ENCODE results near the gene BEX5. TPM values are rescaled to one million over a fixed set of nuclear protein-coding genes. Genes with fewer than 3 reads are reported as not detected.
"Not testable (repeated sequence)": the region's sequence is repeated elsewhere in the genome, so short reads cannot be mapped to it uniquely, and the experiment has no call there.

The BEX5 gene
- total and polyA plus RNA-seq, 2 of the 8 experiments (the other 6 are each of a cell fraction or from before 2014, with no cell fraction given): 0.15 to 9.9 TPM

GRCh38 chrX:102140876-102141275 lies 14.9 kb downstream of the BEX5 start:
- H3K27me3 ChIP-seq (replicated peaks in 1 of 4; ENCODE audit: control insufficient read depth in 3 of 4, extremely low read depth in 1 of 4, insufficient read depth in 3 of 4, low read length in 3 of 4); H3K9ac ChIP-seq (replicated peaks in 1 of 4; ENCODE audit: extremely low read depth in 1 of 4, low read depth in 3 of 4, low read length in 3 of 4); H3K23me2 ChIP-seq (ENCODE audit: low read depth, low read length); H3K79me1 ChIP-seq (ENCODE audit: low read depth, low read length); H3K4me3 ChIP-seq (ENCODE audit: extremely low read depth in 1 of 4, insufficient read depth in 2 of 4, low read depth in 3 of 4, low read length in 4 of 4); H3K18ac ChIP-seq (ENCODE audit: extremely low read depth, low read length); CTCF ChIA-PET (ENCODE audit: partially characterized antibody); H3K4me1 ChIP-seq (replicated peaks in 1 of 4; ENCODE audit: control insufficient read depth in 3 of 4, insufficient read depth in 4 of 4, low read length in 3 of 4); H2BK15ac ChIP-seq (ENCODE audit: low read length); H3K4me2 ChIP-seq (ENCODE audit: insufficient read depth in 1 of 2, low read depth in 2 of 2, low read length in 2 of 2); H3K36me3 ChIP-seq (ENCODE audit: control insufficient read depth in 2 of 4, insufficient read depth in 4 of 4, low read length in 3 of 4); H3K56ac ChIP-seq (replicated peaks; ENCODE audit: insufficient read length, low read depth, low read length); H4K5ac ChIP-seq (ENCODE audit: insufficient read length, low read depth, low read length); H2BK5ac ChIP-seq (ENCODE audit: low read depth, low read length); H3K27ac ChIP-seq (ENCODE audit: low read depth, low read length); H3K4ac ChIP-seq (replicated peaks; ENCODE audit: insufficient read length, low read depth, low read length); H3K23ac ChIP-seq (ENCODE audit: insufficient read length); FAIRE-seq; H2AK5ac ChIP-seq (ENCODE audit: low read depth, low read length); POLR2A ChIA-PET (ENCODE audit: partially characterized antibody); DNase-seq (ENCODE audit: low read depth in 1 of 2, low spot score in 2 of 2); H4K8ac ChIP-seq (ENCODE audit: extremely low read depth, insufficient read depth, low read length); H3K14ac ChIP-seq (ENCODE audit: insufficient read length); H2BK120ac ChIP-seq (replicated peaks; ENCODE audit: low read depth, low read length); H4K91ac ChIP-seq (replicated peaks; ENCODE audit: insufficient read length, low read length); H3K79me2 ChIP-seq (ENCODE audit: control insufficient read depth in 1 of 2, insufficient read depth in 2 of 2, low read length in 2 of 2); H2AFZ ChIP-seq (ENCODE audit: low read length); H2BK12ac ChIP-seq (ENCODE audit: low read depth, low read length); H4K20me1 ChIP-seq (replicated peaks in 1 of 2; ENCODE audit: control insufficient read depth in 1 of 2, insufficient read depth in 2 of 2, low read length in 2 of 2); H2BK20ac ChIP-seq (ENCODE audit: low read length): not testable (repeated sequence)
- peaks cover 0 to 24% of the 10 kb centered on the region in 2 experiments; a peak in 3 of 4 replicates for H3K9me3 ChIP-seq (ENCODE audit: insufficient read depth in 2 of 2, low read depth in 1 of 2, low read length in 1 of 2)
- 85% methylated on average over 4 of the region's 16 CpGs; no CpG with 5 or more reads in 1 of the 2 experiments for whole genome bisulfite sequencing, 2 experiments (ENCODE audit: extremely low coverage in 1 of 2, insufficient coverage in 1 of 2, insufficient read length in 1 of 2, insufficient replicate concordance in 2 of 2, low coverage in 1 of 2, low lambda C conversion rate in 2 of 2, missing lambda C conversion rate in 1 of 2)

All from H1 (cell line).